T-helper 17 cell (primary cell): ENCODE results near the gene TUFT1. TPM values are rescaled to one million over a fixed set of nuclear protein-coding genes. Genes with fewer than 3 reads are reported as not detected.

ENCODE experiments used
- ATAC-seq: fragments of 150-1000 bp; cut with Tn5 transposase; 2 replicates; pipeline ENCODE4 v1.10.0; 2021; ENCODE audit warnings: mild to moderate bottlenecking, moderate library complexity
- DNase-seq, 3 donors: peaks; one replicate each; pipeline versions ENCODE4 v3.0.0 to v3.0.0-alpha.2; 2020 to 2021
- H3K9me3 ChIP-seq: one replicate; pipeline ENCODE4 v1.7.0; 2013; ENCODE audit warnings: low read length, mild to moderate bottlenecking; ENCODE audit not compliant: control insufficient read depth, poor library complexity, severe bottlenecking
- H3K27ac Mint-ChIP-seq: one replicate; pipeline ENCODE4 v1.8.0; 2022; ENCODE audit warnings: mild to moderate bottlenecking, moderate library complexity, mixed read lengths
- H3K27me3 Mint-ChIP-seq: one replicate; pipeline ENCODE4 v1.8.0; 2022; ENCODE audit warnings: mixed read lengths
- H3K36me3 Mint-ChIP-seq: one replicate; pipeline ENCODE4 v1.8.0; 2022; ENCODE audit warnings: low read depth, mixed read lengths
- H3K4me1 Mint-ChIP-seq: one replicate; pipeline ENCODE4 v1.8.0; 2022; ENCODE audit warnings: mild to moderate bottlenecking, mixed read lengths
- H3K4me3 Mint-ChIP-seq: one replicate; pipeline ENCODE4 v1.8.0; 2022; ENCODE audit warnings: mild to moderate bottlenecking, moderate library complexity, mixed read lengths
- total RNA-seq, 4 donors: library from RNA in 2 of 4; stranded (reverse) in 2 of 4; gene quantifications; one replicate each; pipeline ENCODE4 v1.2.3 and lab custom pipeline; 2022 to 2026

Gene TUFT1
- total RNA-seq, 2 donors from 2014 or later = 11.4 to 18.2 TPM

DNA sequence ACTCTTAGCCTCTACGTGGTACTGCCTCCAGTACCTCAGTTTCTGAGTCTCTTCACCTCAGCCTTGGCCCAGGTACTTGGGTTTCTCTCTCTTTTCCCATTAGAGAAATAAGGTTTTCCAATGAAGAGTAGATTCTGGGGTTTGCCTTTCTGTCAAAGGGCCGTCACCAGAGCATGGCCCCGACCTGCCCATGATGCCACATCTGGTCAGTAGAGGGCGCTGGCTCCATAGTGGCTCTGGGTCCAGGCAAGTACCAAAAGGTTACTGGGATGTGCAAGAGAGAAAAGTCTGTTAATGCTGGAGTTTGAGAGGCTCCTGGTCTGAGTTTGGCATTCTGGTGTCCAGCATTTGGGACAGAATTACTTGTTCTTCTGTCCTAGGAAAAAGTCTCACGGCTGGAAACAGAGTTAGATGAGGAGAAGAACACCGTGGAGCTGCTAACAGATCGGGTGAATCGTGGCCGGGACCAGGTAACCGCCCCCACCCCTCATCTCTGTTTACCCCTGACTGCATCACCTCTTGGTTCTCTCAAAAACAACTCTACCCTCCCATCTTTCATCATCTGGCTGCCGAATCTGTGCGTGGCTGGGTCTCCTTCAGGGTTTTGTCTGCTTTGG is 5.3 kb upstream of the TUFT1 start:
- ATAC-seq = peak; percentile 90

DNA sequence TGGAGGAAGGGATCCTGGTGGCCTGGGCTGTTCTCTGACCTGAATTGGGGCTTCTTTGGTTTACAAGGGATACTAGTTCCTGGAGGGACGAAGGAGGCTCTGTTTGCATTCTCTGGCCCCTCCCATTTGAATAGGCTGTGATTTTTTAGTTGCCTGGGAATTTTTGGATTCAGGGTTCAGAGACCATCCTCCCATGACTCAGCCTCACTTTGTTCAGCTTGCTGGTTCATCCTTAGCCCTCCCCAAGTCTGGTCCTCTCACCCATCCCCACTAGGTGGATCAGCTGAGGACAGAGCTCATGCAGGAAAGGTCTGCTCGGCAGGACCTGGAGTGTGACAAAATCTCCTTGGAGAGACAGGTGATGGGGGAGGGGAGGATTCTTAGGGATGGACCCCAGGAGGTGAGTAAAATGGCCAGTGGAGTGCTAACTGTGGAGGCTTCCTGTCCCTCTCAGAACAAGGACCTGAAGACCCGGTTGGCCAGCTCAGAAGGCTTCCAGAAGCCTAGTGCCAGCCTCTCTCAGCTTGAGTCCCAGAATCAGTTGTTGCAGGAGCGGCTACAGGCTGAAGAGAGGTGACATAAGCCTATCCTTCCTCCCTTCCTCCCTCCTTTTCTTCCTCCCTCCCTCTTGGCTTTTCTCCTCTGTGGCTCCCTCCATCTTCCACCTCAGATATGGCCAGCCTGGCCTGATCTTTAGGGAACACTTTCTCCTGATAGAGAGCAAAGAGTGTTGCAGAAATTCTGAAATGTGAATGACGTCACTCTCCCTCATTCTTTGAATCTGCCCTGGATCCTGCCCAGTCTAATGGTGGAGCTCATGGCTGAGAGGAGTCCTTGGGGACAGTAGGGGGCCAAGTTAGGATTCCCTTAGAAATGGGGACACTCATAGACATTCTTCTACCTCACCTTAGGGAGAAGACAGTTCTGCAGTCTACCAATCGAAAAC is 4.5 kb upstream of the TUFT1 start:
- no peaks in the 10 kb centered on the region for H3K36me3 Mint-ChIP-seq
- H3K4me3 Mint-ChIP-seq = no peak overlapping the region
- no peak overlapping the region for H3K27ac Mint-ChIP-seq
- ATAC-seq = no peak
- peaks cover 10% of the 10 kb centered on the region for H3K4me1 Mint-ChIP-seq
- no peak for DNase-seq
- H3K27me3 Mint-ChIP-seq = no peaks in the 10 kb centered on the region
- no peaks in the 10 kb centered on the region for H3K9me3 ChIP-seq

More for the DNA sequence above, 5.3 kb upstream of the TUFT1 start:
- peaks cover 7% of the 10 kb centered on the region for H3K4me1 Mint-ChIP-seq
- DNase-seq = peak; percentile 54 to 82 (median 55)
- no peak overlapping the region for H3K27ac Mint-ChIP-seq
- peaks cover 6% of the 10 kb centered on the region for H3K27me3 Mint-ChIP-seq
- no peak overlapping the region for H3K4me3 Mint-ChIP-seq
- H3K9me3 ChIP-seq = no peaks in the 10 kb centered on the region
- H3K36me3 Mint-ChIP-seq = no peaks in the 10 kb centered on the region

DNA sequence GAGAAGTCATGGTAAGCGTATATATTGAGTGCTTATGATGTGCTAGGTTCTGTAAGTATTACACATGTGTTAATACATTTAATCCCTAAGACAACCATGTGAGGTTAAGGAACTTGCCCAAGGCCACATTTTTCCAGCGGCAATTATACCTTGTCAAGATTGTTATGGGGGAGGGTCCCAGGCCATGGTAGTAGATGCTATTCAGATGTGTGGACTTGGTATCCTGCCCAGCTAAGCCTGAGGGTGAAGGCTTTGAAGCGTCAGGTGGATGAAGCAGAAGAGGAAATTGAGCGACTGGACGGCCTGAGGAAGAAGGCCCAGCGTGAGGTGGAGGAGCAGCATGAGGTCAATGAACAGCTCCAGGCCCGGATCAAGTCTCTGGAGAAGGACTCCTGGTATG is 3.6 kb upstream of the TUFT1 start:
- Mint-ChIP-seq H3K4me3 (no peak overlapping the region), H3K27ac (no peak overlapping the region), H3K36me3 (no peaks in the 10 kb centered on the region), H3K4me1 (peaks cover 18% of the 10 kb centered on the region), H3K27me3 (peaks cover 2% of the 10 kb centered on the region)
- H3K9me3 ChIP-seq = no peaks in the 10 kb centered on the region
- ATAC-seq (no peak), DNase-seq (no peak)

DNA sequence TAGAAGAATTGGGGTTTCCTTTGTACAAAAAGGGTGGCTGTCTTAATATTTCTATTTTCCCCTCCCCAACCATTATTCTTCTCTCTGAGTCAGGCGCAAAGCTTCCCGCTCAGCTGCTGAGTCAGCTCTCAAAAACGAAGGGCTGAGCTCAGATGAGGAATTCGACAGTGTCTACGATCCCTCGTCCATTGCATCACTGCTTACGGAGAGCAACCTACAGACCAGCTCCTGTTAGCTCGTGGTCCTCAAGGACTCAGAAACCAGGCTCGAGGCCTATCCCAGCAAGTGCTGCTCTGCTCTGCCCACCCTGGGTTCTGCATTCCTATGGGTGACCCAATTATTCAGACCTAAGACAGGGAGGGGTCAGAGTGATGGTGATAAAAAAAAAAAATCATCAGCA is 3.0 kb upstream of the TUFT1 start:
- Mint-ChIP-seq H3K4me1 (peaks cover 24% of the 10 kb centered on the region), H3K27ac (no peak overlapping the region), H3K4me3 (no peak overlapping the region), H3K36me3 (no peaks in the 10 kb centered on the region), H3K27me3 (peaks cover 8% of the 10 kb centered on the region)
- ATAC-seq = no peak
- no peaks in the 10 kb centered on the region for H3K9me3 ChIP-seq
- no peak for DNase-seq

DNA sequence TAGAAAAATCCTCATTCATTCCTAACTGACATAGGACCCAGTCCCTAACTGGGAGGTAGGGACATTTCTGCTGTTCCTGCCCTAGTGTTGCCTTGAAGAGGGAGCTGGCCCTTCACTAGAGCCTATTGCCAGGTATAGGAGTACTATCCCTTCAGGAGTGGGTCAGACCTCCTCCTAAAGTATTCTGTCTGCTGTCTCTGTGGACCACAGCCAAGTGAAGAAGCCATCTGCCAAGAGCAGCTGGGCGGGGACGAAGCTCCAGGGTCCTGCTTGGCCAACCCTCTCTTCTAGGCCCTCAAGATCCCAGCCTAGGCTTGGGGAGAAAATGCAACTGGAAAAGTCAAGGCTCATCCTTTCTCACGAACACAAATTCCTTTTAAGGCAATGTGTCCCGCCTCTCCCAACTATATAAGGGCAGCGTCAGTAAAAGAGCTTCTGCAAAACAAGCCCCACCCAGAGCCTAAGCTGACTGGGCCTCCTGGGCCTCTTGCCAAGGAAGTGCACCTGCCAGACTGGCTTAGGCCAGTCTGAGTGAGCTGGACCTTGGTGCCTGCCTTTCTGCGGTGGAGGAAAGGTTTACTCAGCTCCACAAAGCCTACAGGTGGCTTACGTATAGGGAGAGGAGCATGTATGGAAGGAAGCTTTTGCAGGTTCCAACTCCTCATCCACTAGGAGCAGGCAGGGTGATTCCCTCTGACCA is 638 bp upstream of the TUFT1 start:
- Mint-ChIP-seq H3K36me3 (no peaks in the 10 kb centered on the region), H3K27ac (peak overlapping the region; percentile 90), H3K27me3 (peaks cover 8% of the 10 kb centered on the region), H3K4me3 (peak overlapping the region; percentile 95), H3K4me1 (peaks cover 26% of the 10 kb centered on the region)
- no peaks in the 10 kb centered on the region for H3K9me3 ChIP-seq
- ATAC-seq (peak; percentile 12), DNase-seq (no peak)

DNA sequence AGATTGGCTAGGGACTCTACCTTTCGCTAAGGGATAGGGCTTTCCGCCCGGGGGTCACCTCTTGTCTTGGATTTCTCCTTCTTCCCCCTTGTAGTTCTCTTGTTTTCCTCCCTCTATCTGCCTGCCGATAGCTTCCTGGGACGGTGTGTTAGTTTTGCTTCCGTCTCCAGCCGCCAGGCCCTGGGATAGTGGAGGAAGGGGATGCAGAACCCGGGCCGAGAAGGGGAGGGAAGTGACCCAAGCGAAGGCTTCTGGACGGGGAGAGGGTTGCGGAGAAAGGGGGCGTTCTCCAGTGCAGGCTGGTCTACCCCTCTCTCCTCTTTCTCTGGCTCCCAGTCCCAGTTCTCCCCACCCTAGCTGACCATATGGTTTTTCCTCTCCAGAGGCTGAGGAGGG is 871 bp downstream of the TUFT1 start:
- no peak for DNase-seq
- ATAC-seq = no peak
- no peaks in the 10 kb centered on the region for H3K9me3 ChIP-seq
- Mint-ChIP-seq H3K4me3 (peak overlapping the region; percentile 95), H3K27me3 (peaks cover 8% of the 10 kb centered on the region), H3K4me1 (peaks cover 22% of the 10 kb centered on the region), H3K27ac (peak overlapping the region; percentile 90), H3K36me3 (no peaks in the 10 kb centered on the region)

DNA sequence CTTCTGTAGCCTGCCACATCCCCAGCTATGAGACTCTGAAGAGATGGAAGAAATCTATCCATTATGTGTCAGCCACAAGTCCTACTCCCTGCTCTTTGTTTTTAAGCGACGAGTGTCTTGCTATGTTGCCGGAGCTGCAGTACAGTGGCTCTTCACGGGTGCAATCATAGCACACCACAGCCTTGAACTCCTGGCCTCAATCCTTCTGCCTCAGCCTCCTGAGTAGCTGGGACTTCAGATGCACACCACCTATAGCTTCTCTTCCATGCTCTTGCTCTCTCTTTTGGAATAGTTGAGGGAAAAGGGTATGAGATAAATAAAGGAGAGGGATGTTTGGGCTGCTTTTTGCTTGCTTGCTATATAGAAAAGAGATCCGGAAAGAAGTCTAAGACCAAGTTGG is 1.6 kb downstream of the TUFT1 start:
- DNase-seq (no peak), ATAC-seq (no peak)
- Mint-ChIP-seq H3K4me3 (peak overlapping the region; percentile 95), H3K4me1 (peaks cover 22% of the 10 kb centered on the region), H3K27me3 (peaks cover 8% of the 10 kb centered on the region), H3K36me3 (no peaks in the 10 kb centered on the region), H3K27ac (peak overlapping the region; percentile 90)
- H3K9me3 ChIP-seq = no peaks in the 10 kb centered on the region

DNA sequence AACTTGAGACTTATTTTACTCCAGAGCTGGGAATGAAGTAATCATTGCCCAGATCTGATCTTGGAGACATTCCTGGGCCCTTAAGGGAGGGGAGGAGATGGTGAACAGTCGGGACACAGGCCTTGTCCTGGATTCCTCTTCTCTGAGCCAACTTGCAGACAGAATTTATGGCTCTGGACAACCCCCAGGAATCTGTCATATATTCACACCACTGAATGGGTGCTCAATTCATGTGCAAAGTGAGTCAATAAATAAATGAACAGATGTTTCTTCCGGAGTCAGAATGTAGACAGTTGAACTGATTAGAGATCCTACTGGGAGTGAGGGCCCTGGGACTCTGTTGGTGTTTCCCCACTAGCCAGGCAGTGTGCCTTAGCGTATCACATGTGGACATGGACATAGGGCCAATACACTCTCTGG is 2.6 kb downstream of the TUFT1 start:
- no peaks in the 10 kb centered on the region for H3K9me3 ChIP-seq
- H3K4me1 Mint-ChIP-seq = peaks cover 27% of the 10 kb centered on the region
- DNase-seq (no peak), ATAC-seq (no peak)
- H3K36me3 Mint-ChIP-seq = no peaks in the 10 kb centered on the region
- H3K27me3 Mint-ChIP-seq = peaks cover 8% of the 10 kb centered on the region
- H3K4me3 Mint-ChIP-seq = no peak overlapping the region
- H3K27ac Mint-ChIP-seq = no peak overlapping the region

DNA sequence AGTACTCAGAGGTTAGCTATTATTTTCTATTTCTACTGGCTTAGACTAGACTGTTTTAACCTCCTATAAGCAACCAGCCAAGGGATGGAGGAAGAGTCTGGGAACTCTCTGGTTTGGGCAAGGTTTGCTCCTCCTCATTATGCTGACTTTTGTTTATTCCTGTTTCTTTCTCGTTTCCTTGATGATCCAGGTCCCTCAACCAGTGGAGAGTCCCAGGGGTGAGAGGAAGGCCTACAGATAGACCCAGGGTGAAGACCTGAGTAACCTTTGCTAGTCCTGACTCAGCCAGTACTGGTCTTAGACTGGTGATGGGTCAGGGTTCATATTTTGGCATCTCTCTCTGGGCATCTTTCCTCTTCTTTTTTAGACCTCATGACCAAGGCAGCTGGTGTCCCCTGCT is 5.4 kb downstream of the TUFT1 start:
- peaks cover 8% of the 10 kb centered on the region for H3K27me3 Mint-ChIP-seq
- ATAC-seq (no peak), DNase-seq (no peak)
- H3K9me3 ChIP-seq = no peaks in the 10 kb centered on the region
- peak overlapping the region; percentile 37 for H3K27ac Mint-ChIP-seq
- H3K4me3 Mint-ChIP-seq = no peak overlapping the region
- peaks cover 22% of the 10 kb centered on the region for H3K4me1 Mint-ChIP-seq
- H3K36me3 Mint-ChIP-seq = no peaks in the 10 kb centered on the region

DNA sequence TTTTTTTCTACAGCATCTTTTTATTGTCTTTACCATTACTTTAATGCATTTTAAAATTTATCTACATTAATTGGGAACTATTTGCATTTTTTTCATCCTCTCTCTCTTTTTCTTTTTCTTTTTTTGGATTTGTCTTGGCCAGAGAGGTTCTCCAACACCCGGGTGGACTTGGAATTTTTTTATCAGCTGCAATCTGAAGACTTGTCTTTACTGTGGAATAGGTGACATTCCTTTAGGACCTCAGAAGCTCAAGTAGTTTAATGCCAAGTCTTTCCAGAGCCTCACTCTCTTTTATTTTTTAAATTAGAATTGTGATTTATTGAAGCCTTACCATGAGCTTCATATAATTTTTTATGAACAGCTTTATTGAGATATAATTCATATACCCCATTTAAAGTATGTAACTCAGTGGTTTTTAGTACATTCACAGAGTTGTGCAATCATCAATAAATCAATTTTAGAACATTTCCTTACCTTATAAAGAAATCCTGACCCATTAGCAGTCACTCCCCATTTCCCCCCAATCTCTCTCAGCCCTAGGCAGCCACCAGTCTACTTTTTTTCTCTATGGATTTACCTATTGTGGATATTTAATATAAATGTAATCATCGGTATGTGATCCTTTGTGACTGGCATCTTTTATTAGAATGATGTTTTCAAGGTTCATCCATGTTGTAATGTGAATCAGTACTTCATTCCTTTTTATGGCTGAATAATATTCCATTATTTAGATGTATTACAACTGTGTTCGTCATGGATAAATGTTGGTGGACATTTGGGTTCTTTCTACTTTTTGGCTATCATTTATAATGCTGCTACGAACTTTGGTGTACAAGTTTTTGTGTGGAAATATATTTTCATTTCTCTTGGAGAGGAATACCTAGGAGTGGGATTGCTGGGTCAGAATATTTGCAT is 6.2 kb downstream of the TUFT1 start:
- DNase-seq = no peak
- peaks cover 20% of the 10 kb centered on the region for H3K4me1 Mint-ChIP-seq
- H3K4me3 Mint-ChIP-seq = no peak overlapping the region
- H3K27me3 Mint-ChIP-seq = peaks cover 8% of the 10 kb centered on the region
- peak overlapping the region; percentile 37 for H3K27ac Mint-ChIP-seq
- ATAC-seq = no peak
- H3K9me3 ChIP-seq = no peaks in the 10 kb centered on the region
- H3K36me3 Mint-ChIP-seq = no peaks in the 10 kb centered on the region

DNA sequence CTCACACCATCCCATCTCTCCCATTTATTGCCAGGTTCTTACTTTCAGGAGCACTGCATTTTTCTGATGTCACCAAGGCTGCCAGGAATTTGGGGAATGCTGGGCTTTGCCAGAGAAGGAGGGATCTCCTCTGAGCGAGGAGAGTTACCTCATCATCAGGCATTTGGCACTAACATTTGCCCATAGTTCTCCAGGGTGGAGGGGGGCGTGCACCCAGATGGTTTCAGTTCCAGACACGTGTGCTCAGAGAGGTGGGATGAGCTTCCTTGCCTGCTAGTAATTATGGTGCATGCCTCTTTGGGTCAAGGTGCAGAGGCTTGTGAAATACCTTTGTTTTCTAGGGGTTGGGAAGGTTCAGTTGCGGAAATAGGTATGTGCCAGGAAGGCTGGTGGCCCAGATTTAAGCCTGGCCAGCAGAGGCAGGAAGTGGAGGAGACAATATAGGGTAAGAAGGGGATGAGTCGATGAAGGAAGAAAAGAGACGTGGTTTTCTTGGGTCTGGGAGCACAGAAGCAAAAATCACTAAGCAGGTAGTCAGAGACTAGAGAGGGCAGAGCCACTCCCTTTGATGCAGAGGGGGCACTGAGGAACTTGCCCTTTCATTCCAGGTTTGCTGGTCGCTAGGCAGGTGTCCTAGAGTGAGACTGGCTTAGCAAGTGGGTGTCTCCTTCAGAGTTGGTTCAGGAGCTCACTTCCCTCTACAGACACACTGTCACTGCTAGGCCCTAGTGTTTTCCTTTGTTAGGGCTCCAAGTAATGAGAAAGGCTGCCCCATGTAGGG is 7.2 kb downstream of the TUFT1 start:
- no peak for DNase-seq
- H3K36me3 Mint-ChIP-seq = no peaks in the 10 kb centered on the region
- H3K27me3 Mint-ChIP-seq = no peaks in the 10 kb centered on the region
- no peak overlapping the region for H3K27ac Mint-ChIP-seq
- H3K4me3 Mint-ChIP-seq = no peak overlapping the region
- ATAC-seq = peak; percentile 39
- H3K4me1 Mint-ChIP-seq = peaks cover 13% of the 10 kb centered on the region
- H3K9me3 ChIP-seq = no peaks in the 10 kb centered on the region

DNA sequence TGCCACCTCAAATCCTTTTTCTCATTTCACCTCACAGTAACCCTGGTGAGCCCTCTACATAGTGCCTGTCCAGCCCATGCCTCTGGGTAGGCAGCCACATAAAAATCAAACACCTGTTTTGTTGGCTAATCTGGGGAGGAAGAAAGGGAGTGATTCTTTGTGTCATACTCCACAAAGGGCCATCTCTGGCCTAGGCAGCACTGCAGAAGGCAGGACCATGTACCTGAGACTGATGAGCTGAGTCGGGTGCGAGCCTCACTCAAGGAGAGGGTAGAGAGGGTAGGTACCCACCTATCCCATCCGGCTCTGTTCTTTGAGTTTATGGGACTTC is 7.8 kb downstream of the TUFT1 start:
- Mint-ChIP-seq H3K27ac (no peak overlapping the region), H3K4me1 (peaks cover 12% of the 10 kb centered on the region), H3K27me3 (no peaks in the 10 kb centered on the region), H3K36me3 (no peaks in the 10 kb centered on the region), H3K4me3 (no peak overlapping the region)
- DNase-seq (no peak), ATAC-seq (no peak)
- H3K9me3 ChIP-seq = no peaks in the 10 kb centered on the region
